ENCODE results near the gene TMEM178B. TPM values are rescaled to one million over a fixed set of nuclear protein-coding genes. Genes with fewer than 3 reads are reported as not detected.

Gene TMEM178B
- total RNA-seq, 1 donor: 0.09 TPM

DNA sequence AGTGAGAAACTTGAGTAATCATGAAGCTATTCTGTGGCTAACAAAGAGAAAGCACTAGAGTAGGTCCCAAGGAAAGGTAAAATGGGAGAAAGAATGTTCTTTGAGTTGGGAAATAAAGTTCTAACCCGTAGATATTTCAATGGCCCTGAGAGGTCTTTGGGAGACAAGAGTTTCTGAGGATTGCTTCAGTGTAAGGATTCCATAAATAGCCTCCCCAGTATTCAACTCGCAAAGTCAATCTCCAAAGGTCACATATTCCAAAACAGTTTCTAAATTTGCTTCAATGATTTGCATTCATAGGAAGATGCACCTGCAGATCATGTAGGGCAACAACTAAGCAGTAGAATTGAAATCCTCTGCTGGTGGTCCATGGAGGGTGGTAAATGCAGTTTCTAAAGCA lies 238.5 kb downstream of the TMEM178B start:
- TF ChIP-seq, protein P1, sequence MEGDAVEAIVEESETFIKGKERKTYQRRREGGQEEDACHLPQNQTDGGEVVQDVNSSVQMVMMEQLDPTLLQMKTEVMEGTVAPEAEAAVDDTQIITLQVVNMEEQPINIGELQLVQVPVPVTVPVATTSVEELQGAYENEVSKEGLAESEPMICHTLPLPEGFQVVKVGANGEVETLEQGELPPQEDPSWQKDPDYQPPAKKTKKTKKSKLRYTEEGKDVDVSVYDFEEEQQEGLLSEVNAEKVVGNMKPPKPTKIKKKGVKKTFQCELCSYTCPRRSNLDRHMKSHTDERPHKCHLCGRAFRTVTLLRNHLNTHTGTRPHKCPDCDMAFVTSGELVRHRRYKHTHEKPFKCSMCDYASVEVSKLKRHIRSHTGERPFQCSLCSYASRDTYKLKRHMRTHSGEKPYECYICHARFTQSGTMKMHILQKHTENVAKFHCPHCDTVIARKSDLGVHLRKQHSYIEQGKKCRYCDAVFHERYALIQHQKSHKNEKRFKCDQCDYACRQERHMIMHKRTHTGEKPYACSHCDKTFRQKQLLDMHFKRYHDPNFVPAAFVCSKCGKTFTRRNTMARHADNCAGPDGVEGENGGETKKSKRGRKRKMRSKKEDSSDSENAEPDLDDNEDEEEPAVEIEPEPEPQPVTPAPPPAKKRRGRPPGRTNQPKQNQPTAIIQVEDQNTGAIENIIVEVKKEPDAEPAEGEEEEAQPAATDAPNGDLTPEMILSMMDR (IDR thresholded peaks at IDR 0.05; ENCODE audit: insufficient read depth, low read length): no peak
- no peak for DNase-seq (ENCODE audit: low read depth)
- H3K4me3 ChIP-seq (ENCODE audit: low read depth, low read length): no peak overlapping the region

DNA sequence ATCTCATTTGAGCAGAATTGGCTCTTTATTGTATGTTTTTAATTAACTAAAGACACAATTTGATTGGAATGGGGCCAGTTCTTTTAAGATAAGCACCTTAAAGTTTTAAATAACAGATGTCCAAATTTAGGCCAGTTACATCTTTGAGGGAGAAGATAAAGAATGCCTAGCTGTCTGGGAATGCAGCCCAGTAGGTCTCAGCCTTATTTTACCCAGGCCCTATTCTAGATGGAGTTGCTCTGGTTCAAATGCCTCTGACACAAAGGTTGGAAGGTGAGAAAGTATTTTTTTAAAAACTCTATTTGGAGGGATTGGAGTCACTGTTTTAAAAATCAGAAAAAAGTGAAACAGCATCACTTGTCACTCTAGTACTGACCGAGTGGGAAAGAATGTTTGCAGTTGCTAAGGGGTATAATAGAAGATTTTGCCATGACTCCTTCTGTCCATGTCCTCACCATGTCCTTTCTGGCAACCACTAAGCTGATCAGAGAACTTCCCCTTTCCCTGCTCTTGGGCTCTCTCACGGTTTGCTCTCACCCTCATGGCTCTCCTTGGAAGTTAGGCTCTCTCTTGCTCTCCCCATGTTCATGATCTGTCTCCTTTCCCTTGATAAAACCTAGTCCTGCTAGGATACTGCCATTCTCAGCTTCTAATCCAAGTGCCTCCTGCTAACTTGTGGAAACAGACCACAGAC lies 239.1 kb downstream of the TMEM178B start:
- TF ChIP-seq, protein P1 (IDR thresholded peaks at IDR 0.05; ENCODE audit: insufficient read depth, low read length): no peak
- DNase-seq (ENCODE audit: low read depth): no peak

DNA sequence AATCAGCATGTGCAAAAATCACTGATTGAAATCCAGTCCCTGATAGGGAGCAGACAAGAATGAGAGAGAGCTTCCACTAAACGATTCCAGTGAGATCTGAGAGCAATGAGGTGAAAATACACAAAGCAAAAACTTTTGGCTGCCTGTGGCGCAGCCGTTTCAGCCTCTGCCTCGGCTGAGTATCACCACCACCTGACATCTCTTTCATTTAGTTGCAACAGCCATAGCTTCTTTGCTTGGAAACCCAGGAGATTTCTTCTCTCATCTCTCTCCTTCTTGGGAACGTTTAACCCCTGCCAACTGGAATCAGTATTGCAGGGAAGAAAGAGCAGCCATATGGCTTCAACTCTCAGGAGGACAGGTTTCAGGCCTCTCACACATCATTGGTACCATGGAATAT lies 240.0 kb downstream of the TMEM178B start:
- TF ChIP-seq, protein P1 (IDR thresholded peaks at IDR 0.05; ENCODE audit: insufficient read depth, low read length): no peak
- no peak for DNase-seq (ENCODE audit: low read depth)
- H3K4me3 ChIP-seq (ENCODE audit: low read depth, low read length): no peak overlapping the region

More for the DNA sequence above, 239.1 kb downstream of the TMEM178B start:
- H3K4me3 ChIP-seq (ENCODE audit: low read depth, low read length): no peak overlapping the region

DNA sequence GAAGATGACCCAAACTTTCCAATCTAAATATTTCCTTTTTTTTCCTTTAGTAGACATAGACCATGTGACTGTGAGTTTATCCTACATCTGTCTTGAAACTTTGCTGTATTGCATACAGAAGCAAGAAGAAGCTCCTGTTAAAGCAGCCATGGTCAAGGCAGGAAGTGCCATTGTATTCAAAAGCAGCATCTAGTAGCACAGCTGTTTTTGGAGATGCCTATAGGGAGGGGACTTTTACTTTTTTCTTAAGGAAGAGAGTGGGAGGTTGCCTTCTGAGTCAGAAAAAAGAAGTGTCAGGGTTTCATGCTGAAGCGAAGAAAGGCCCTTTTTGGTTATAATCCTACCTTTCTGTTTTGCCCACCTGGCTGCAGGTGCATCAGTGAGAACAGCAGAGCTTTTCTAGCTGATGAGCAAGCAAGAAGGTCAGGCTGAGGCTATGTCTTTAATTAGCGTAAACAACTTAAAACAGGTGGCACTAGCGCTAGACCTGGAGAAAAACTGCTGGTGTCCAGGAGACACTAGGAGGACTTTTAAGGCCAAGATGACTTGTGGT lies 243.2 kb downstream of the TMEM178B start:
- H3K4me3 ChIP-seq (ENCODE audit: low read depth, low read length): no peak overlapping the region
- DNase-seq (ENCODE audit: low read depth): no peak
- TF ChIP-seq, protein P1 (IDR thresholded peaks at IDR 0.05; ENCODE audit: insufficient read depth, low read length): no peak

DNA sequence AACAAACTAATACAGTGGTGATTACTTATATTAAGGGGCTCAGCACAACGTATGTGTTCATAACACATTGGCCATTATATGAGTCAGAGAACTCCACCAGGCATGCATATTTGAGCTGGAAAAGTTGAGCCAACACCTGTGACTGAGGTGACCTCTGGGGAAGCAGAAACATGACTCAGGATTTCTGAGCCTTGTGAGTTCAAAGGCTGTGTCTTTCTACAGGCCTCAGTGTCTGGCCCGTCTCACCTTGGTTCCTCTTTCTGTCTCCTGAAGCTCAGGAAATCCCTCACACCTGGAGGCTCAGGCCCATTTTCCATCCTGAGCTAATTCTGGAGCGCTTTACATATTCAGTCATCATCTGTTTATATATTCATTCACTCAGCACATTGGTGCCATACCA lies 246.4 kb downstream of the TMEM178B start:
- no peak overlapping the region for H3K4me3 ChIP-seq (ENCODE audit: low read depth, low read length)
- TF ChIP-seq, protein P1 (IDR thresholded peaks at IDR 0.05; ENCODE audit: insufficient read depth, low read length): no peak
- DNase-seq (ENCODE audit: low read depth): no peak

DNA sequence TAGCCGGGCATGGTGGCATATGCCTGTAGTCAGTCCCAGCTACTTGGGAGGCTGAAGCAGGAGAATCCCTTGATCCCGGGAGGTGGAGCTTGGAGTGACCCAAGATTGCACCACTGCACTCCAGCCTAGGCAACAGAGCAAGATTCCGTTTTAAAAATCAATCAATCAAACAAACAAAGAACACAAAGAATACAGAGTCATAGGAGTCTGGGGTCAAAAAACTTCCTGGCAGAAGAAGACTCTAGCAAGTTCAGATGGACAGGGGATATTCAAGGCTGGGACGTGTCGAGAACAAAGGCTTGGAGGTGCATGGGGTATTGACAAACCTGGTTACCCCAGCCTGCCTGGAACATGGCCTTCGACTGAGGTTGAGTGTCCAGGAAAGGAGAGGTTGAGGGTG lies 248.5 kb downstream of the TMEM178B start:
- TF ChIP-seq, protein P1 (IDR thresholded peaks at IDR 0.05; ENCODE audit: insufficient read depth, low read length): no peak
- no peak overlapping the region for H3K4me3 ChIP-seq (ENCODE audit: low read depth, low read length)
- DNase-seq (ENCODE audit: low read depth): no peak

Measured in fibroblast of the aortic adventitia (primary cell).